OCI-LY1 (cell line): ENCODE results near the gene RPL23.

Experiments used
- EZH2 ChIP-seq: fragments of 200-600 bp; sonication (generic), shearing (Covaris generic); IDR thresholded peaks from 2 replicates; pipeline ENCODE4 v1.8.0; 2017; ENCODE audit warnings: borderline replicate concordance, mixed run types, mild to moderate bottlenecking, antibody characterized with exemption, low read length, moderate library complexity, mixed read lengths
- TF ChIP-seq, protein P1 (sequence below): fragments of 200-600 bp; sonication (generic), shearing (Covaris generic); IDR thresholded peaks from 2 replicates; pipeline ENCODE4 v1.5.1; 2017; ENCODE audit warnings: mild to moderate bottlenecking, antibody characterized with exemption, low read length, moderate library complexity, mixed read lengths

DNA sequence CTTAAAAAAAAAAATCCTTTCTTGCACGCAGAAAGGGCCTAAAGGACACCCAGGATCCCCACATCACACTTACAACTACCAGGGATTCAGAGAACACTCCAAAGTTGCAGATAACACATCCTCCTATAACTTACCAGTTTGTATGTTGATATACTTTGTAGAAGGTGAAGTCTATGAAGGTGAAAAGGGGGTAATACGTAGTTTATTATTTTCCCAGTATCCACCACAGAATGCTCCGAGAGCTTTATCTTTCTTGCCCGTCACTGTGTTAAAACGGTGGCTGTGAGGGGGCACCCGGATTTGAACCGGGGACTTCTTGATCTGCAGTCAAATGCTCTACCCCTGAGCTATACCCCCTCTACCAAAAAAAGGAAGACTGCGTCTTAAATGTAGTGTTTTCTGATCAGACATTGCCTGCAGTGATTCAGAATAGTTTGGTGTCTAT, 7.9 kb upstream of the RPL23 start:
- TF ChIP-seq, protein P1, sequence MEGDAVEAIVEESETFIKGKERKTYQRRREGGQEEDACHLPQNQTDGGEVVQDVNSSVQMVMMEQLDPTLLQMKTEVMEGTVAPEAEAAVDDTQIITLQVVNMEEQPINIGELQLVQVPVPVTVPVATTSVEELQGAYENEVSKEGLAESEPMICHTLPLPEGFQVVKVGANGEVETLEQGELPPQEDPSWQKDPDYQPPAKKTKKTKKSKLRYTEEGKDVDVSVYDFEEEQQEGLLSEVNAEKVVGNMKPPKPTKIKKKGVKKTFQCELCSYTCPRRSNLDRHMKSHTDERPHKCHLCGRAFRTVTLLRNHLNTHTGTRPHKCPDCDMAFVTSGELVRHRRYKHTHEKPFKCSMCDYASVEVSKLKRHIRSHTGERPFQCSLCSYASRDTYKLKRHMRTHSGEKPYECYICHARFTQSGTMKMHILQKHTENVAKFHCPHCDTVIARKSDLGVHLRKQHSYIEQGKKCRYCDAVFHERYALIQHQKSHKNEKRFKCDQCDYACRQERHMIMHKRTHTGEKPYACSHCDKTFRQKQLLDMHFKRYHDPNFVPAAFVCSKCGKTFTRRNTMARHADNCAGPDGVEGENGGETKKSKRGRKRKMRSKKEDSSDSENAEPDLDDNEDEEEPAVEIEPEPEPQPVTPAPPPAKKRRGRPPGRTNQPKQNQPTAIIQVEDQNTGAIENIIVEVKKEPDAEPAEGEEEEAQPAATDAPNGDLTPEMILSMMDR = no peak
- TF ChIP-seq EZH2 = no peak
